Body of pancreas (tissue), 4 donors: Measurements from ENCODE around the gene D2HGDH. TPM values are rescaled to one million over a fixed set of nuclear protein-coding genes. Genes with fewer than 3 reads are reported as not detected.

Experiments used
- ATAC-seq: fragments of 150-250 bp; one replicate; pipeline ENCODE4 v1.9.1; 2016
- DNase-seq, 4 donors: peaks; one replicate each; pipeline ENCODE4 v3.0.0-alpha.2; 2019
- H3K27ac ChIP-seq, 4 donors: fragments of 200-600 bp; sonication (generic); 1 replicate in 3 of 4; 2 replicates in 1 of 4; pipeline versions ENCODE4 v1.5.1 to v1.6.1; 2016 to 2019; ENCODE audit warnings: mild to moderate bottlenecking in 1 of 4, mixed read lengths in 1 of 4, moderate library complexity in 1 of 4
- H3K27me3 ChIP-seq, 2 donors: fragments of 200-600 bp; sonication (generic); one replicate each; pipeline ENCODE4 v1.6.0; 2016; ENCODE audit warnings: mild to moderate bottlenecking in 1 of 2
- H3K36me3 ChIP-seq, 2 donors: fragments of 200-600 bp; sonication (generic); replicated peaks in 1 of 2; 2 replicates each; pipeline ENCODE4 v1.5.1; 2016; ENCODE audit warnings: low read depth in 2 of 2; ENCODE audit not compliant: insufficient read depth in 1 of 2
- H3K4me1 ChIP-seq: fragments of 200-600 bp; sonication (generic); one replicate; pipeline ENCODE4 v1.6.0; 2016
- H3K4me3 ChIP-seq, 2 donors: fragments of 200-600 bp; sonication (generic); 1 replicate in 1 of 2; 2 replicates in 1 of 2; pipeline ENCODE4 v1.5.1; 2016 to 2019
- H3K9me3 ChIP-seq, 3 donors: fragments of 200-600 bp; sonication (generic); 1 replicate in 2 of 3; 2 replicates in 1 of 3; pipeline ENCODE4 v1.5.1; 2016
- CTCF ChIP-seq, 7 experiments: fragments of 450-650 bp in 4 of 7; fragments of 200-600 bp in 3 of 7; sonication (generic) in 3 of 7; IDR thresholded peaks; one replicate each; pipeline ENCODE4 v1.5.1; 2016 to 2019; ENCODE audit warnings: antibody characterized with exemption in 7 of 7
- POLR2A ChIP-seq, 3 donors: fragments of 450-650 bp; IDR thresholded peaks; one replicate each; pipeline ENCODE4 v1.6.1; 2016; ENCODE audit warnings: antibody characterized with exemption in 3 of 3, mild to moderate bottlenecking in 2 of 3
- WGBS, 2 donors: methylation state at CpG; one replicate each; pipeline ENCODE4 v1.1.5; 2017; 5-methylcytosine and 5-hydroxymethylcytosine counted together
- intact Hi-C: fragments of 100-400 bp; cut with DNase I; formaldehyde crosslinking; loops from one replicate; pipeline ENCODE4 v1.15.1; 2023
- total RNA-seq, 2 donors: library from RNA; depleted of rRNA; stranded (reverse); fragments of >200 nt; gene quantifications; one replicate each; pipeline ENCODE4 v1.1.0, GENCODE V29; 2016

The D2HGDH gene
- total RNA-seq, 2 donors from 2014 or later, result 27.0 to 42.5 TPM

- Histone ChIP-seq H3K27me3 (no peaks in the 10 kb centered on the region), H3K4me1 (no peaks in the 10 kb centered on the region), H3K36me3 (peaks cover 0 to 8% of the 10 kb centered on the region in 2 donors), H3K9me3 (no peaks in the 10 kb centered on the region), H3K4me3 (no peak overlapping the region), H3K27ac (no peak overlapping the region)
- TF ChIP-seq CTCF (IDR thresholded peaks at IDR 0.05) (no peak), POLR2A (IDR thresholded peaks at IDR 0.05) (no peak)
- intact Hi-C loops, result no loop called here
- 95 to 100% methylated on average over 7 to 14 of the region's 14 CpGs for WGBS, 2 donors
- ATAC-seq (no peak), DNase-seq (no peak)
Observed at GRCh38 chr2:241752253-241752652, 17.8 kb downstream of the D2HGDH start.

- TF ChIP-seq POLR2A (IDR thresholded peaks at IDR 0.05), result no peak
- TF ChIP-seq CTCF (IDR thresholded peaks at IDR 0.05), result no peak
- peaks cover 0 to 8% of the 10 kb centered on the region in 2 donors for H3K36me3 ChIP-seq
- H3K4me3 ChIP-seq, result no peak overlapping the region
- H3K4me1 ChIP-seq, result no peaks in the 10 kb centered on the region
- H3K9me3 ChIP-seq, result no peaks in the 10 kb centered on the region
- 92 to 94% methylated on average over 13 to 18 of the region's 21 CpGs for WGBS, 2 donors
- ATAC-seq (no peak), DNase-seq (no peak)
- H3K27me3 ChIP-seq, result no peaks in the 10 kb centered on the region
- no peak overlapping the region for H3K27ac ChIP-seq
- intact Hi-C loops, result no loop called here
Observed at GRCh38 chr2:241752689-241753276, 18.4 kb downstream of the D2HGDH start.

- no peaks in the 10 kb centered on the region for H3K9me3 ChIP-seq
- intact Hi-C loops, result no loop called here
- H3K4me1 ChIP-seq, result no peaks in the 10 kb centered on the region
- H3K36me3 ChIP-seq, result peaks cover 0 to 8% of the 10 kb centered on the region in 2 donors
- ATAC-seq (no peak), DNase-seq (no peak)
- no peak overlapping the region for H3K4me3 ChIP-seq
- TF ChIP-seq POLR2A (IDR thresholded peaks at IDR 0.05) (no peak), CTCF (IDR thresholded peaks at IDR 0.05) (no peak)
- no peak overlapping the region for H3K27ac ChIP-seq
- WGBS, 2 donors, result 97 to 99% methylated on average over 17 of the region's 17 CpGs
- H3K27me3 ChIP-seq, result no peaks in the 10 kb centered on the region
Observed at GRCh38 chr2:241753493-241753892, 19.1 kb downstream of the D2HGDH start.

- 94% methylated on average over 20 of the region's 20 CpGs for WGBS, 2 donors
- Histone ChIP-seq H3K4me3 (no peak overlapping the region), H3K9me3 (no peaks in the 10 kb centered on the region), H3K4me1 (no peaks in the 10 kb centered on the region), H3K27ac (no peak overlapping the region), H3K27me3 (no peaks in the 10 kb centered on the region), H3K36me3 (peaks cover 0 to 8% of the 10 kb centered on the region in 2 donors)
- TF ChIP-seq CTCF (IDR thresholded peaks at IDR 0.05), result no peak
- DNase-seq (no peak), ATAC-seq (no peak)
- intact Hi-C loops, result no loop called here
Observed at GRCh38 chr2:241754042-241754441, 19.6 kb downstream of the D2HGDH start.

- Histone ChIP-seq H3K4me3 (no peak overlapping the region), H3K4me1 (no peaks in the 10 kb centered on the region), H3K36me3 (peaks cover 0 to 6% of the 10 kb centered on the region in 2 donors), H3K27me3 (no peaks in the 10 kb centered on the region), H3K27ac (no peak overlapping the region), H3K9me3 (peaks cover 0 to under 1% (median 0%) of the 10 kb centered on the region in 3 donors)
- TF ChIP-seq CTCF (IDR thresholded peaks at IDR 0.05) (no peak), POLR2A (IDR thresholded peaks at IDR 0.05) (no peak)
- 85 to 93% methylated on average over 16 of the region's 18 CpGs for WGBS, 2 donors
- ATAC-seq (no peak), DNase-seq (no peak)
- intact Hi-C loops, result no loop called here
Observed at GRCh38 chr2:241755166-241755565, 20.7 kb downstream of the D2HGDH start.
